Fibroblast of lung (primary cell): ENCODE results near the gene ART4. TPM values are rescaled to one million over a fixed set of nuclear protein-coding genes. Genes with fewer than 3 reads are reported as not detected.

Experiments used
- DNase-seq, 2 donors: peaks; one replicate each; pipeline versions ENCODE4 v3.0.0 to v3.0.0-alpha.2; 2010; ENCODE audit warnings: low read depth in 2 of 2
- H2AFZ ChIP-seq: 2 replicates; pipeline ENCODE4 v1.5.1; 2012; ENCODE audit warnings: low read length, control low read depth, inconsistent platforms
- H3K27ac ChIP-seq: 2 replicates; pipeline ENCODE4 v1.5.1; 2011; ENCODE audit warnings: low read length, control low read depth; ENCODE audit not compliant: insufficient read depth
- H3K27me3 ChIP-seq: 2 replicates; pipeline ENCODE4 v1.5.1; 2011; ENCODE audit warnings: mild to moderate bottlenecking, low read length; ENCODE audit not compliant: control insufficient read depth, insufficient read depth
- H3K36me3 ChIP-seq: 2 replicates; pipeline ENCODE4 v1.5.1; 2011; ENCODE audit warnings: low read length; ENCODE audit not compliant: control insufficient read depth, insufficient read depth
- H3K4me1 ChIP-seq: 2 replicates; pipeline ENCODE4 v1.5.1; 2011; ENCODE audit warnings: low read length; ENCODE audit not compliant: control insufficient read depth, insufficient read depth; ENCODE audit errors: extremely low read depth
- H3K4me2 ChIP-seq: 2 replicates; pipeline ENCODE4 v1.5.1; 2011; ENCODE audit warnings: low read length, control low read depth; ENCODE audit not compliant: insufficient read depth; ENCODE audit errors: extremely low read depth
- H3K4me3 ChIP-seq, 4 experiments: fragments of 200-600 bp in 1 of 4; sonication (generic) in 1 of 4; replicated peaks in 1 of 4; 2 replicates each; pipeline ENCODE4 v1.5.1; 2011 to 2016; ENCODE audit warnings: low read length in 4 of 4, low read depth in 3 of 4, mild to moderate bottlenecking in 3 of 4, control low read depth in 2 of 4, inconsistent platforms in 1 of 4, mixed read lengths in 1 of 4; ENCODE audit not compliant: insufficient read depth in 1 of 4; ENCODE audit errors: control extremely low read depth in 1 of 4
- H3K79me2 ChIP-seq: 2 replicates; pipeline ENCODE4 v1.5.1; 2012; ENCODE audit warnings: mild to moderate bottlenecking, low read length, inconsistent platforms; ENCODE audit not compliant: control insufficient read depth, insufficient read depth
- H3K9ac ChIP-seq: 2 replicates; pipeline ENCODE4 v1.5.1; 2011; ENCODE audit warnings: mild to moderate bottlenecking, low read length, control low read depth; ENCODE audit not compliant: insufficient read depth
- H3K9me3 ChIP-seq: 2 replicates; pipeline ENCODE4 v1.5.1; 2012; ENCODE audit warnings: low read depth, low read length; ENCODE audit not compliant: control insufficient read depth, insufficient read depth
- H4K20me1 ChIP-seq: 2 replicates; pipeline ENCODE4 v1.5.1; 2011; ENCODE audit warnings: low read length; ENCODE audit not compliant: control insufficient read depth, insufficient read depth; ENCODE audit errors: extremely low read depth
- EZH2 ChIP-seq: IDR thresholded peaks from 2 replicates; pipeline ENCODE4 v1.5.1; 2012; ENCODE audit warnings: low read length, control low read depth, mild to moderate bottlenecking; ENCODE audit errors: missing control alignments
- polyA plus RNA-seq, 2 donors: library from polyadenylated mRNA; depleted of rRNA in 1 of 2; stranded (reverse) in 1 of 2; unstranded in 1 of 2; fragments of >200 nt; gene quantifications; 2 replicates each; pipeline ENCODE4 v1.2.1, GENCODE V29; 2011 to 2012; ENCODE audit warnings: missing spikeins in 1 of 2
- total RNA-seq: library from RNA; depleted of rRNA; stranded (reverse); fragments of >200 nt; gene quantifications from 2 replicates; pipeline ENCODE4 v1.2.1, GENCODE V29; 2014
- TF ChIP-seq, protein P1 (sequence below), 2 donors: IDR thresholded peaks in 1 of 2; conservative IDR thresholded peaks in 1 of 2; 1 replicate in 1 of 2; 2 replicates in 1 of 2; pipeline ENCODE4 v1.5.1; 2011 to 2012; ENCODE audit warnings: low read length in 2 of 2, control low read depth in 1 of 2, inconsistent platforms in 1 of 2, low read depth in 1 of 2, mild to moderate bottlenecking in 1 of 2

The ART4 gene
- total and polyA plus RNA-seq, 2 donors (not counting 1 experiment from before 2014, with no cell fraction given) = not detected

DNA sequence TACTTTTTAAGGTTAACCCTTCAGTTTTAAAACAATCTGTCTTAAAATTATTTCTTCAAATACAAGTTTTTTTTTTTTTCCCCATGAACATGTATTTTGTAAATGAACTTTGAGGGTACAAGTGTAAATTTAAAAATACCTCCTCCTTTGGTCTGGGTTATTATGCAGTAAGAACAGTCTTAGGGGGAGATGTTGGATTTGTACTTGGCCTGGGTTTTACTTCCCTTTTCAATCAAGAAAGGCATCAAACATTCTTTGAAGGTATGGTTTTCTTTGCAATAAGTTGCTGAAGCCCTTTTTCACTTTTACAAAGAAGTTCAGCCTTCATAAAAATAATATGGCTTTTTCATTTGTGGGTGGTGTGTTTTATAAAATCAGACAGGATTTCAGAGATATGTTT, 60.6 kb downstream of the ART4 start:
- no peaks in the 10 kb centered on the region for H3K79me2 ChIP-seq
- no peak overlapping the region for H3K9ac ChIP-seq
- H3K4me2 ChIP-seq = no peak overlapping the region
- no peaks in the 10 kb centered on the region for H4K20me1 ChIP-seq
- H3K27me3 ChIP-seq = no peaks in the 10 kb centered on the region
- no peak overlapping the region for H3K27ac ChIP-seq
- no peak for DNase-seq
- peaks cover 3% of the 10 kb centered on the region for H3K36me3 ChIP-seq
- H3K4me3 ChIP-seq = no peak overlapping the region
- no peak overlapping the region for H2AFZ ChIP-seq
- H3K9me3 ChIP-seq = no peaks in the 10 kb centered on the region
- H3K4me1 ChIP-seq = peaks cover 3% of the 10 kb centered on the region
- no peak for TF ChIP-seq EZH2
- TF ChIP-seq, protein P1, sequence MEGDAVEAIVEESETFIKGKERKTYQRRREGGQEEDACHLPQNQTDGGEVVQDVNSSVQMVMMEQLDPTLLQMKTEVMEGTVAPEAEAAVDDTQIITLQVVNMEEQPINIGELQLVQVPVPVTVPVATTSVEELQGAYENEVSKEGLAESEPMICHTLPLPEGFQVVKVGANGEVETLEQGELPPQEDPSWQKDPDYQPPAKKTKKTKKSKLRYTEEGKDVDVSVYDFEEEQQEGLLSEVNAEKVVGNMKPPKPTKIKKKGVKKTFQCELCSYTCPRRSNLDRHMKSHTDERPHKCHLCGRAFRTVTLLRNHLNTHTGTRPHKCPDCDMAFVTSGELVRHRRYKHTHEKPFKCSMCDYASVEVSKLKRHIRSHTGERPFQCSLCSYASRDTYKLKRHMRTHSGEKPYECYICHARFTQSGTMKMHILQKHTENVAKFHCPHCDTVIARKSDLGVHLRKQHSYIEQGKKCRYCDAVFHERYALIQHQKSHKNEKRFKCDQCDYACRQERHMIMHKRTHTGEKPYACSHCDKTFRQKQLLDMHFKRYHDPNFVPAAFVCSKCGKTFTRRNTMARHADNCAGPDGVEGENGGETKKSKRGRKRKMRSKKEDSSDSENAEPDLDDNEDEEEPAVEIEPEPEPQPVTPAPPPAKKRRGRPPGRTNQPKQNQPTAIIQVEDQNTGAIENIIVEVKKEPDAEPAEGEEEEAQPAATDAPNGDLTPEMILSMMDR (conservative IDR thresholded peaks at IDR 0.05 in 1 of 2, IDR thresholded peaks at IDR 0.05 in 1 of 2; ENCODE audit: low read depth in 1 of 2, low read length in 2 of 2) = no peak

DNA sequence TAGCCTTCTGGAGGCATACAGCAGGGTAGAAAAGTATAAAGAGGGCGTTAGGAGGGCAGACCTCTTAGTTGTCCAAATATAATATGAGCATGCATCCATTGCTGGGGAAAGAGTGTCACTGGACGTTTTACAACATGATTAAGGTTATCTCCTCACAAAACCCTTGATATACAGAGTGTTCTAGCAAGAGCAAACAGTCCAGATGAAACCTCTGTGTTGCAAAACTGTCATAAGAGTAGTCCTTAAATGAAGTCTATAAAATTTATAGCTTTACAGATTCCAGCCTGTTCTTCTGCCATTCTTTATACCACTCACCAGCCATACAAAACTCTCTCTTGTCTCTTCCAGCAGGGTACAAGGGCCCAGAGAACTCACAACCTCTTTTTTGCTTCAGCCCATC, 61.8 kb downstream of the ART4 start:
- Histone ChIP-seq H3K9ac (no peak overlapping the region), H3K4me3 (no peak overlapping the region), H3K27me3 (no peaks in the 10 kb centered on the region), H3K4me2 (no peak overlapping the region), H3K79me2 (peaks cover 2% of the 10 kb centered on the region), H3K9me3 (no peaks in the 10 kb centered on the region), H3K4me1 (peaks cover 10% of the 10 kb centered on the region), H3K36me3 (no peaks in the 10 kb centered on the region), H3K27ac (no peak overlapping the region), H2AFZ (no peak overlapping the region), H4K20me1 (no peaks in the 10 kb centered on the region)
- no peak for TF ChIP-seq EZH2
- TF ChIP-seq, protein P1 (conservative IDR thresholded peaks at IDR 0.05 in 1 of 2, IDR thresholded peaks at IDR 0.05 in 1 of 2; ENCODE audit: low read depth in 1 of 2, low read length in 2 of 2) = no peak
- no peak for DNase-seq

DNA sequence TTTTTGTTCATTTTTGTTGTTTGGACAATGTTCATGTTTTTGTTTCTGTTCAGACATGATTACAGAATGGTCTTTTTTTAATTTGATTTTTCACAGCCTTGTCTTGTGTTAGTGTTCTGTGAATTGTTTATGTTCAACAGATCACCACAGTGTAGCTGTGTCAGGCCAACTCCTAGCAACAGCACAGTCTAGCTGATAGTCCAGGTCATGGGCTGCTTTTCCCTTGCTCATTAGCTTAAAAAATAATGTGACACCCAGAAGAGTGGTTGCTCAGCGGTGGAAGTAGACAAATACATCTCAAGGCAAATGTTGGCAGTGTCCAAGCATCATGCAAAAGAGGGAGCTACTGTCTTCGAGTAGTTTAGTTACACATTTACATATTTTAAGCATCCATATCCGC, 62.5 kb downstream of the ART4 start:
- H3K4me3 ChIP-seq = peak overlapping the region in 3 of 4 experiments; percentile 23 to 39 (median 34)
- no peak overlapping the region for H3K9ac ChIP-seq
- no peaks in the 10 kb centered on the region for H4K20me1 ChIP-seq
- H3K27me3 ChIP-seq = no peaks in the 10 kb centered on the region
- H3K79me2 ChIP-seq = peaks cover 7% of the 10 kb centered on the region
- TF ChIP-seq, protein P1 (conservative IDR thresholded peaks at IDR 0.05 in 1 of 2, IDR thresholded peaks at IDR 0.05 in 1 of 2; ENCODE audit: low read depth in 1 of 2, low read length in 2 of 2) = no peak
- H2AFZ ChIP-seq = peak overlapping the region; percentile 91
- peak overlapping the region; percentile 91 for H3K4me2 ChIP-seq
- H3K9me3 ChIP-seq = no peaks in the 10 kb centered on the region
- H3K27ac ChIP-seq = peak overlapping the region; percentile 46
- H3K36me3 ChIP-seq = no peaks in the 10 kb centered on the region
- no peak for DNase-seq
- peaks cover 12% of the 10 kb centered on the region for H3K4me1 ChIP-seq
